OCI-LY7 (cell line): ENCODE results near the gene NTNG2.

Experiments used
- EZH2phosphoT487 ChIP-seq: fragments of 200-600 bp; sonication (generic); IDR thresholded peaks from 2 replicates; pipeline ENCODE4 v1.6.1; 2018; ENCODE audit warnings: low read depth, borderline replicate concordance, mild to moderate bottlenecking, mixed run types, antibody characterized with exemption, low read length, moderate library complexity, mixed read lengths
- TF ChIP-seq, protein P1 (sequence below): fragments of 200-600 bp; sonication (generic); conservative IDR thresholded peaks from 2 replicates; pipeline ENCODE4 v1.5.1; 2014; ENCODE audit warnings: mild to moderate bottlenecking, antibody characterized with exemption, low read length, moderate library complexity, mixed read lengths

DNA sequence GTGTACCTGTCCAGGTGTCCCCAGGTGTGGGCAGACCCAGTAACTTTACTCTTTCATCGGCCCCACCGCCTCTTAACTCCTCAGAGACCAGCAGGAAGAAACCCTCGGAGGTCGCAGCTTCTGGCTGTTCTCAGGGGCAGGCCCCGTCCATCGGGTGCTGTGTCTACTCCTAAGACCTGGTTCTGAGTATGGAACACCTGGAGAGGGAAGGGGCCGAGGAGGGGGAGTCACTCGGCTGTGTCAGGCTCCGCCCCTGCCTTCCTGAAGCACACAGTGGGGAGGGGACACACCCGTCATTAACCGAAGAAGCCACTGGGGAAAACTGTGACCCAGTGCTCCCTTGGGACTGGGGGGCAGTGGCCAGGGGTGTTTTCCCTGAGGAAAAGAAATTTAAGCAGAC, 22.3 kb downstream of the NTNG2 start:
- TF ChIP-seq, protein P1, sequence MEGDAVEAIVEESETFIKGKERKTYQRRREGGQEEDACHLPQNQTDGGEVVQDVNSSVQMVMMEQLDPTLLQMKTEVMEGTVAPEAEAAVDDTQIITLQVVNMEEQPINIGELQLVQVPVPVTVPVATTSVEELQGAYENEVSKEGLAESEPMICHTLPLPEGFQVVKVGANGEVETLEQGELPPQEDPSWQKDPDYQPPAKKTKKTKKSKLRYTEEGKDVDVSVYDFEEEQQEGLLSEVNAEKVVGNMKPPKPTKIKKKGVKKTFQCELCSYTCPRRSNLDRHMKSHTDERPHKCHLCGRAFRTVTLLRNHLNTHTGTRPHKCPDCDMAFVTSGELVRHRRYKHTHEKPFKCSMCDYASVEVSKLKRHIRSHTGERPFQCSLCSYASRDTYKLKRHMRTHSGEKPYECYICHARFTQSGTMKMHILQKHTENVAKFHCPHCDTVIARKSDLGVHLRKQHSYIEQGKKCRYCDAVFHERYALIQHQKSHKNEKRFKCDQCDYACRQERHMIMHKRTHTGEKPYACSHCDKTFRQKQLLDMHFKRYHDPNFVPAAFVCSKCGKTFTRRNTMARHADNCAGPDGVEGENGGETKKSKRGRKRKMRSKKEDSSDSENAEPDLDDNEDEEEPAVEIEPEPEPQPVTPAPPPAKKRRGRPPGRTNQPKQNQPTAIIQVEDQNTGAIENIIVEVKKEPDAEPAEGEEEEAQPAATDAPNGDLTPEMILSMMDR: no peak
- TF ChIP-seq EZH2phosphoT487: no peak
